Hepatocyte (in vitro differentiated cells): Measurements from ENCODE around the gene MAGED1. TPM values are rescaled to one million over a fixed set of nuclear protein-coding genes. Genes with fewer than 3 reads are reported as not detected.
A peak's percentile ranks its signal among the peaks of the same experiment; 100 is the strongest.

ENCODE experiments used
- DNase-seq: peaks from one replicate; pipeline ENCODE4 v3.0.0-alpha.2; 2016; ENCODE audit warnings: low spot score
- H2AFZ ChIP-seq: fragments of 200-600 bp; sonication (generic); 2 replicates; pipeline ENCODE4 v1.6.0; 2016; ENCODE audit warnings: antibody characterized with exemption, mild to moderate bottlenecking
- H3K27ac ChIP-seq: fragments of 200-600 bp; sonication (generic); 2 replicates; pipeline ENCODE4 v1.5.1; 2016; ENCODE audit warnings: mild to moderate bottlenecking
- H3K27me3 ChIP-seq: fragments of 200-600 bp; sonication (generic); 2 replicates; pipeline ENCODE4 v1.6.1; 2016
- H3K36me3 ChIP-seq: fragments of 200-600 bp; sonication (generic); replicated peaks from 2 replicates; pipeline ENCODE4 v1.5.1; 2016; ENCODE audit warnings: low read depth; ENCODE audit not compliant: insufficient read depth
- H3K4me1 ChIP-seq: fragments of 200-600 bp; sonication (generic); 2 replicates; pipeline ENCODE4 v1.5.1; 2016; ENCODE audit warnings: mild to moderate bottlenecking, moderate library complexity; ENCODE audit not compliant: insufficient read depth
- H3K4me2 ChIP-seq: fragments of 200-600 bp; sonication (generic); 2 replicates; pipeline ENCODE4 v1.6.0; 2016
- H3K4me3 ChIP-seq: fragments of 200-600 bp; sonication (generic); 2 replicates; pipeline ENCODE4 v1.5.1; 2016; ENCODE audit warnings: mild to moderate bottlenecking
- H3K79me2 ChIP-seq: fragments of 200-600 bp; sonication (generic); 2 replicates; pipeline ENCODE4 v1.6.0; 2017; ENCODE audit warnings: mild to moderate bottlenecking
- H3K9me2 ChIP-seq: fragments of 200-600 bp; sonication (generic); replicated peaks from 2 replicates; pipeline ENCODE4 v1.6.0; 2017; ENCODE audit warnings: mild to moderate bottlenecking; ENCODE audit not compliant: insufficient read depth
- H3K9me3 ChIP-seq: fragments of 200-600 bp; sonication (generic); 2 replicates; pipeline ENCODE4 v1.5.1; 2016; ENCODE audit warnings: low read depth, mild to moderate bottlenecking
- H4K20me1 ChIP-seq: fragments of 200-600 bp; sonication (generic); 2 replicates; pipeline ENCODE4 v1.6.0; 2016; ENCODE audit warnings: mild to moderate bottlenecking; ENCODE audit not compliant: insufficient read depth, poor library complexity, severe bottlenecking
- CTCF ChIP-seq: fragments of 200-600 bp; sonication (generic); IDR thresholded peaks from 2 replicates; pipeline ENCODE4 v1.5.1; 2016; ENCODE audit warnings: antibody characterized with exemption, mild to moderate bottlenecking; ENCODE audit not compliant: poor library complexity
- EZH2 ChIP-seq: fragments of 200-600 bp; sonication (generic); IDR thresholded peaks from 2 replicates; pipeline ENCODE4 v1.6.1; 2016; ENCODE audit warnings: antibody characterized with exemption, mild to moderate bottlenecking, borderline replicate concordance
- EZH2phosphoT487 ChIP-seq: fragments of 200-600 bp; sonication (generic); IDR thresholded peaks from one replicate; pipeline ENCODE4 v1.6.1; 2018; ENCODE audit warnings: antibody characterized with exemption, mild to moderate bottlenecking, low read depth, moderate library complexity; ENCODE audit not compliant: unreplicated experiment, severe bottlenecking
- WGBS: methylation state at CpG from one replicate; pipeline ENCODE4 v1.1.6; 2016; ENCODE audit warnings: low lambda C conversion rate; ENCODE audit errors: missing lambda C conversion rate; 5-methylcytosine and 5-hydroxymethylcytosine counted together
- polyA plus RNA-seq: library from polyadenylated mRNA; unstranded; fragments of >200 nt; fragmentation: Nextera tagmentation; extraction: Ambion mirVana; gene quantifications from 2 replicates; pipeline ENCODE4 v1.2.1, GENCODE V29; 2016
- total RNA-seq: library from RNA; depleted of rRNA; stranded (reverse); fragments of >200 nt; gene quantifications from 2 replicates; pipeline ENCODE4 v1.2.3, GENCODE V29; 2014

MAGED1 gene
- total and polyA plus RNA-seq, 2 experiments from 2014 or later, result 262 to 478 TPM

DNA sequence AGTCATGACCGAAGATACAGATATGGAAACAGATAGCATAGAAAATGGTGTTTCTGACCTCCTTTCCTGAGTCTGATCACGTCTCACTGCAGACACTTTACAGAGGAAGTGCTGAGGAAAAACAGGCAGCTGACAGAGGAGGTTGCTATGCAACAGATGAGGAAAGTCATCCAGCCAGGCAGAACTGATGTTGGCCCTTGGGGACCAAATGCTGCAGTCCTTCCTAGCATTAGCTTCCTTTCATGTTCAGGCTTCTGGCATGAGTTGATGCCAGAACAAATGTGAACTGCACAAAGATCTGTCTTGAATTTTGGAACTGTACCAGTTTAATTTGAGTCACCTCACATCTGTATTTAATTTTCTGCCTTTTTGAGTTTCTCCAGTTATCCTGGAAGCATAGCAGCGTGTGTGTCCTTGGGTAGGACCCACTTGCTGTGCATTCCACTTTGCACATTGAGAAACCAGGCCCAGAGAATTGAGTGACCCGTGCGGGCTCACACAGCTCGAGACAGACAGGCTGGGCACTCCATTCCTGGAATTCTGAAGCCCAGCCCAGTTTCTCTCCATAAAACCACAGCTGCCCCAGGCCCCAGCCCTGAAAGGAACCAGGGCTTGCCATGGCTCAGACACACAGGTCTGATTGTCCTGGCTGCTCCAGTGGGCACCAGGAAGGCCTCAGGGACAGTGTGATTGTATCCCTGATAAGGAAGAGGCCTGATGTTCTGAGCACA is 1.4 kb upstream of the MAGED1 start:
- Histone ChIP-seq H3K4me3 (no peak overlapping the region), H3K27me3 (no peaks in the 10 kb centered on the region), H4K20me1 (peaks cover 17% of the 10 kb centered on the region), H3K36me3 (no peaks in the 10 kb centered on the region), H3K9me2 (no peaks in the 10 kb centered on the region), H3K4me2 (peak overlapping the region; percentile 70), H2AFZ (no peak overlapping the region), H3K27ac (peak overlapping the region; percentile 85), H3K4me1 (peaks cover 7% of the 10 kb centered on the region), H3K9me3 (no peaks in the 10 kb centered on the region), H3K79me2 (peaks cover 31% of the 10 kb centered on the region)
- DNase-seq, result peak; percentile 33
- 47% methylated on average over 6 of the region's 6 CpGs for WGBS
- TF ChIP-seq EZH2phosphoT487, result no peak
- no peak for TF ChIP-seq EZH2
- TF ChIP-seq CTCF, result no peak

- H3K9me3 ChIP-seq, result no peaks in the 10 kb centered on the region
- no peak overlapping the region for H2AFZ ChIP-seq
- peaks cover 35% of the 10 kb centered on the region for H3K79me2 ChIP-seq
- WGBS, result 35% methylated on average over 29 of the region's 32 CpGs
- peak overlapping the region; percentile 75 for H3K4me3 ChIP-seq
- H4K20me1 ChIP-seq, result peaks cover 33% of the 10 kb centered on the region
- TF ChIP-seq CTCF (no peak), EZH2 (no peak), EZH2phosphoT487 (no peak)
- H3K4me1 ChIP-seq, result peaks cover 7% of the 10 kb centered on the region
- peak; percentile 60 for DNase-seq
- H3K9me2 ChIP-seq, result no peaks in the 10 kb centered on the region
- no peaks in the 10 kb centered on the region for H3K27me3 ChIP-seq
- H3K27ac ChIP-seq, result peak overlapping the region; percentile 88
- no peaks in the 10 kb centered on the region for H3K36me3 ChIP-seq
- H3K4me2 ChIP-seq, result peak overlapping the region; percentile 88
Measured at GRCh38 chrX:51893931-51894696, 691 bp downstream of the MAGED1 start.

DNA sequence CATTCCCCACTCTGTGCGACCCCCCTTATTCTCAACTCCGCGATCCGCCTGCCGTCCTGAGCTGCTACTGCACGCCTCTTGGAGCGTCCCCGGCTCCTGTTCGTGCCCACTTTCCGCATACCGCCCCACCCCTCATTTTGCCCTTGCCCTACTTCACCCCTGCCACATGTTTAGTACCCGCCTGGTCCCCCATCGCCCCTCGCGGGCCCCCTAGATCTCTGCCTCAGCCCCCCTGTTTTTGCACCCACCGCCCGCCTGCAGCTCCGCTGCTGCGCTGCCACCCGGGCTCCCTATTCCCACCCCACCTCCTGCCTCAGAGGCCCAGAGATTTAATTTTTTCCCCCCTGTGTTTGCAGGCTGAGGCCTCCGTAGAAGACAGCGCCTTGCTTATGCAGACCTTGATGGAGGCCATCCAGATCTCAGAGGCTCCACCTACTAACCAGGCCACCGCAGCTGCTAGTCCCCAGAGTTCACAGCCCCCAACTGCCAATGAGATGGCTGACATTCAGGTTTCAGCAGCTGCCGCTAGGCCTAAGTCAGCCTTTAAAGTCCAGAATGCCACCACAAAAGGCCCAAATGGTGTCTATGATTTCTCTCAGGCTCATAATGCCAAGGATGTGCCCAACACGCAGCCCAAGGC is 1.4 kb downstream of the MAGED1 start:
- peak; percentile 18 for DNase-seq
- Histone ChIP-seq H3K4me2 (peak overlapping the region; percentile 88), H3K79me2 (peaks cover 35% of the 10 kb centered on the region), H3K27me3 (no peaks in the 10 kb centered on the region), H4K20me1 (peaks cover 39% of the 10 kb centered on the region), H3K4me1 (peaks cover 7% of the 10 kb centered on the region), H3K9me3 (no peaks in the 10 kb centered on the region), H3K4me3 (peak overlapping the region; percentile 75), H2AFZ (no peak overlapping the region), H3K9me2 (no peaks in the 10 kb centered on the region), H3K36me3 (no peaks in the 10 kb centered on the region), H3K27ac (peak overlapping the region; percentile 88)
- TF ChIP-seq EZH2 (no peak), CTCF (no peak), EZH2phosphoT487 (no peak)
- 56% methylated on average over 23 of the region's 25 CpGs for WGBS
